Stimulated activated naive CD4-positive, alpha-beta T cell treated with Interleukin-2 at 50 U/mL for 16 hours (primary cell): ENCODE measurements around the gene TCF19.

Source experiments
- DNase-seq: peaks from one replicate; lab custom pipeline; 2025; lab: John Stamatoyannopoulos, UW

The TCF19 gene

DNA sequence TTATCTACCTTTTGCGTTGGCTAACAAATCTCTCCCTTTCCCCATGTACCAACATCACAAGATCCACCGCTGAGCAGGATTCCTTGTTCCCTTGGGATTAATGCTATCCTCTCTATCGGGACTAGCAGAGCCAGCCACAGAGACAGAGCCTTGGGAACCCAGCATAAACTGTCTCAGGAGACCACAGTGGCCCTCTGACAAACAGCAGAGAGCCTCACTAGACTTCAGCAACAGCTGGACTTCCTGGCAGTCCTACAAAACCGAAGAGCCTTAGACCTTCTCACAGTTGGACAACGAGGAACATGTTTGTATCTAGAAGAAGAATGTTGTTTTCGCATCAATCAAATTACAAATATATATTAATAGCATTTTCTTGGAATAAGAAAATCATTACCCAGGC, 51.7 kb downstream of the TCF19 start:
- DNase-seq = no peak

- DNase-seq = no peak
Measured at GRCh38 chr6:31210741-31211532, 52.5 kb downstream of the TCF19 start.
